ENCODE measurements around the gene RAMP1.

Gene RAMP1

GRCh38 chr2:237876951-237877491, 17.6 kb downstream of the RAMP1 start:
- DNase-seq (ENCODE audit: low spot score), result no peak

- DNase-seq (ENCODE audit: low spot score), result no peak
Measured at GRCh38 chr2:237877576-237878307, 18.3 kb downstream of the RAMP1 start.

- DNase-seq (ENCODE audit: low spot score), result no peak
Measured at GRCh38 chr2:237878321-237879057, 19.1 kb downstream of the RAMP1 start.

GRCh38 chr2:237879058-237879430, 19.6 kb downstream of the RAMP1 start:
- no peak for DNase-seq (ENCODE audit: low spot score)

GRCh38 chr2:237879991-237880560, 20.7 kb downstream of the RAMP1 start:
- DNase-seq (ENCODE audit: low spot score), result no peak

GRCh38 chr2:237882510-237883481, 23.4 kb downstream of the RAMP1 start:
- DNase-seq (ENCODE audit: low spot score), result no peak

GRCh38 chr2:237883951-237884446, 24.6 kb downstream of the RAMP1 start:
- DNase-seq (ENCODE audit: low spot score), result no peak

GRCh38 chr2:237884681-237885080, 25.3 kb downstream of the RAMP1 start:
- no peak for DNase-seq (ENCODE audit: low spot score)

GRCh38 chr2:237885111-237885930, 25.9 kb downstream of the RAMP1 start:
- no peak for DNase-seq (ENCODE audit: low spot score)

GRCh38 chr2:237885931-237886684, 26.7 kb downstream of the RAMP1 start:
- DNase-seq (ENCODE audit: low spot score), result no peak

GRCh38 chr2:237886685-237887481, 27.5 kb downstream of the RAMP1 start:
- no peak for DNase-seq (ENCODE audit: low spot score)

GRCh38 chr2:237888389-237888788, 29.0 kb downstream of the RAMP1 start:
- DNase-seq (ENCODE audit: low spot score), result peak; percentile 50

- no peak for DNase-seq (ENCODE audit: low spot score)
Measured at GRCh38 chr2:237889016-237889415, 29.6 kb downstream of the RAMP1 start.

GRCh38 chr2:237889811-237890210, 30.4 kb downstream of the RAMP1 start:
- DNase-seq (ENCODE audit: low spot score), result no peak

- no peak for DNase-seq (ENCODE audit: low spot score)
Measured at GRCh38 chr2:237892478-237892877, 33.1 kb downstream of the RAMP1 start.

- no peak for DNase-seq (ENCODE audit: low spot score)
Measured at GRCh38 chr2:237892984-237893595, 33.7 kb downstream of the RAMP1 start.

- DNase-seq (ENCODE audit: low spot score), result no peak
Measured at GRCh38 chr2:237894396-237894979, 35.1 kb downstream of the RAMP1 start.

- no peak for DNase-seq (ENCODE audit: low spot score)
Measured at GRCh38 chr2:237894986-237895543, 35.6 kb downstream of the RAMP1 start.
